SK-N-SH (cell line): ENCODE measurements around the gene BMP6.

Source experiments
- CTCF ChIP-seq: fragments of 200-600 bp; sonication (generic); IDR thresholded peaks from 2 replicates; pipeline ENCODE4 v1.6.1; 2017; ENCODE audit warnings: antibody characterized with exemption, mild to moderate bottlenecking, moderate library complexity
- MXI1 ChIP-seq: IDR thresholded peaks from 2 replicates; pipeline ENCODE4 v1.6.1; 2012; ENCODE audit warnings: mild to moderate bottlenecking, low read depth, low read length, improper control_type of control experiment
- POLR2AphosphoS5 ChIP-seq: IDR thresholded peaks from 2 replicates; pipeline ENCODE4 v1.6.1; 2012; ENCODE audit warnings: low read depth, low read length
- REST ChIP-seq: IDR thresholded peaks from 2 replicates; pipeline ENCODE4 v1.6.1; 2012; ENCODE audit warnings: mild to moderate bottlenecking, low read depth, low read length, moderate library complexity

- TF ChIP-seq POLR2AphosphoS5 (no peak), MXI1 (no peak), CTCF (no peak), REST (no peak)
Observed at GRCh38 chr6:7677229-7677628, 48.7 kb upstream of the BMP6 start.
